ENCODE data around the gene DPP3. TPM values are rescaled to one million over a fixed set of nuclear protein-coding genes. Genes with fewer than 3 reads are reported as not detected.

DPP3 gene
- total RNA-seq, 1 experiment from 2014 or later = 86.7 TPM

GRCh38 chr11:66491315-66491935, 11.2 kb downstream of the DPP3 start:
- TF ChIP-seq, protein P1, sequence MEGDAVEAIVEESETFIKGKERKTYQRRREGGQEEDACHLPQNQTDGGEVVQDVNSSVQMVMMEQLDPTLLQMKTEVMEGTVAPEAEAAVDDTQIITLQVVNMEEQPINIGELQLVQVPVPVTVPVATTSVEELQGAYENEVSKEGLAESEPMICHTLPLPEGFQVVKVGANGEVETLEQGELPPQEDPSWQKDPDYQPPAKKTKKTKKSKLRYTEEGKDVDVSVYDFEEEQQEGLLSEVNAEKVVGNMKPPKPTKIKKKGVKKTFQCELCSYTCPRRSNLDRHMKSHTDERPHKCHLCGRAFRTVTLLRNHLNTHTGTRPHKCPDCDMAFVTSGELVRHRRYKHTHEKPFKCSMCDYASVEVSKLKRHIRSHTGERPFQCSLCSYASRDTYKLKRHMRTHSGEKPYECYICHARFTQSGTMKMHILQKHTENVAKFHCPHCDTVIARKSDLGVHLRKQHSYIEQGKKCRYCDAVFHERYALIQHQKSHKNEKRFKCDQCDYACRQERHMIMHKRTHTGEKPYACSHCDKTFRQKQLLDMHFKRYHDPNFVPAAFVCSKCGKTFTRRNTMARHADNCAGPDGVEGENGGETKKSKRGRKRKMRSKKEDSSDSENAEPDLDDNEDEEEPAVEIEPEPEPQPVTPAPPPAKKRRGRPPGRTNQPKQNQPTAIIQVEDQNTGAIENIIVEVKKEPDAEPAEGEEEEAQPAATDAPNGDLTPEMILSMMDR (IDR thresholded peaks at IDR 0.05) = peak; percentile 75
- TF ChIP-seq NR2C2 (CRISPR knock-in tag; IDR thresholded peaks at IDR 0.05) (no peak), PRDM15 (CRISPR knock-in tag; IDR thresholded peaks at IDR 0.05) (0 out of 2 replicates have a peak, but pooled peaks have one; percentile 23)
- ChIA-PET POLR2A (interaction anchor here (0.7 to 1.1 kb wide), 3 partner anchors 11 to 351 kb away, joined by 5 to 9 read pairs (median 5); partner anchors contain the start of genes DPP3 and RBM4), CTCF (interaction anchor here (0.5 to 3.6 kb wide), 49 partner anchors 11 to 361 kb away, joined by 3 to 47 read pairs (median 4); partner anchors contain the start of genes ACTN3, BBS1, CCDC87 and CCS)
- Mint-ChIP-seq H3K27me3 (ENCODE audit: low read depth) (no peaks in the 10 kb centered on the region), H3K9me3 (no peaks in the 10 kb centered on the region), H3K27ac (0 out of 2 replicates have a peak overlapping the region, but pooled peaks have one; percentile 15), H3K36me3 (peaks cover 17% of the 10 kb centered on the region), H3K4me3 (no peak overlapping the region), H3K4me1 (peaks cover 6% of the 10 kb centered on the region)
- DNase-seq (ENCODE audit: low spot score) = peak; percentile 74
- peak; percentile 96 for ATAC-seq

DNA sequence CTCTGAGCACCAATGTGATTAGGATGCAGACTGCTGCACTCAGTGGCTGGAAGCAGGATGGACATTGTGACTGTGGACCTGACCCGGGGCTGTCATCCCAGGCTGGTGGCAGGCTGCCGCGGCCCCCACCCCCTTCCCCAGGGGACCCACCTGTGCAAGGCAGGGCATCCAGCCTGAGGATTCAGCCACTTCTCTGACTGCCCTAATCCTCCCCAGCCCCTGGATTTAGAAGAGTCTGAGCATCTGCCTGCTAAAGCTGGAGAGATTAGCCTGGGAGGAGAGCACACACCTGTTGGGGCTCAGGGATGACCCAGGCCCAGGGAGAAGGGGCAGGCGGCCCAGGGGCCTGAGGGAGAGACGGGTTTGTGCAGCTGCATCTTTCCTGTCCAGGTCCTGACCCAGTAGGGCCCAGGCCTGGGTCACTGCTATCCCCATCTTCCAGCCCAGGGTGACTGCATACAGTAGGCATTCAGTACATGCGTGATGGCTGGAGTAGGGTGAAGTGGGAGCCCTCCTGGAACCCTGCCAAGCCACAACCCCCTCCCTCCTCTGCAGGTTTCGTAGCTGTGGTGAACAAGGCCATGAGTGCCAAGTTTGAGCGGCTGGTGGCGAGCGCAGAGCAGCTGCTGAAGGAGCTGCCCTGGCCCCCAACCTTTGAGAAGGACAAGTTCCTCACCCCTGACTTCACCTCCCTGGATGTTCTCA, 12.1 kb downstream of the DPP3 start:
- Mint-ChIP-seq H3K27ac (peak overlapping the region; percentile 41; the same call in 1 of the 2 replicates), H3K27me3 (ENCODE audit: low read depth) (no peaks in the 10 kb centered on the region), H3K9me3 (no peaks in the 10 kb centered on the region), H3K4me3 (no peak overlapping the region), H3K36me3 (peaks cover 22% of the 10 kb centered on the region), H3K4me1 (peaks cover 6% of the 10 kb centered on the region)
- DNase-seq (ENCODE audit: low spot score) (no peak), ATAC-seq (no peak)
- CTCF ChIA-PET = interaction anchor here (0.6 to 3.6 kb wide), 30 partner anchors 8 to 364 kb away, joined by 3 to 47 read pairs (median 6); partner anchors contain the start of genes ACTN3, BBS1, DPP3 and MRPL11
- POLR2A ChIA-PET = no interaction called here
- no peak for TF ChIP-seq FOXJ3 (CRISPR knock-in tag; IDR thresholded peaks at IDR 0.05; ENCODE audit: borderline replicate concordance)
- TF ChIP-seq EMX1 (CRISPR knock-in tag; IDR thresholded peaks at IDR 0.05) = no peak
- no peak for TF ChIP-seq ZNF219 (CRISPR knock-in tag; IDR thresholded peaks at IDR 0.05; ENCODE audit: borderline replicate concordance)
- no peak for TF ChIP-seq CREM (CRISPR knock-in tag; IDR thresholded peaks at IDR 0.05)
- TF ChIP-seq FOXK1 (CRISPR knock-in tag; IDR thresholded peaks at IDR 0.05) = no peak

DNA sequence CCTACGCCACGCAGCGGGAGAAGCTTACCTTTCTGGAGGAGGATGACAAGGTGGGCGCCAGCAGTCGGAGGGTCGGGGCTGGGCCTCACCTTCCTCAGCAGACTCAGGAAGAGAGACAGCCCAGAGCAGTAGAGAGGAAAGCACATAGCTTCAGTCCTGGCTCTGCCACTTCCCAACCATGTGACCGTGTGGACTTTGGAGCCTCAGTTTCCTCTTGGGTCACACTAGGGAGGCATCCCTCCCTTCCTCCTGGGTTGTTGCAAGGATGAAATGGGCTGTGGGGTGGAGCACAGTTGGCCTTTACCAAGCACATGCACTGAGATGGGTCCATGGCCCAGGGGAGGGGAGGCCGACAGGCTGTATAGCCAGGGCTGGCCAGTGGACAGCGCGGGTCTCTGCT, 12.9 kb downstream of the DPP3 start:
- H3K4me1 Mint-ChIP-seq = peaks cover 6% of the 10 kb centered on the region
- H3K9me3 Mint-ChIP-seq = no peaks in the 10 kb centered on the region
- H3K4me3 Mint-ChIP-seq = no peak overlapping the region
- TF ChIP-seq JUN (CRISPR knock-in tag; IDR thresholded peaks at IDR 0.05) = no peak
- TF ChIP-seq, protein P2, sequence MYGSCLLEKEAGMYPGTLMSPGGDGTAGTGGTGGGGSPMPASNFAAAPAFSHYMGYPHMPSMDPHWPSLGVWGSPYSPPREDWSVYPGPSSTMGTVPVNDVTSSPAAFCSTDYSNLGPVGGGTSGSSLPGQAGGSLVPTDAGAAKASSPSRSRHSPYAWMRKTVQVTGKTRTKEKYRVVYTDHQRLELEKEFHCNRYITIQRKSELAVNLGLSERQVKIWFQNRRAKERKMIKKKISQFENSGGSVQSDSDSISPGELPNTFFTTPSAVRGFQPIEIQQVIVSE (CRISPR knock-in tag; IDR thresholded peaks at IDR 0.05; ENCODE audit: borderline replicate concordance) = no peak
- TF ChIP-seq NFYB (CRISPR knock-in tag; conservative IDR thresholded peaks at IDR 0.05; ENCODE audit: low read depth) = no peak
- TF ChIP-seq ZNF532 (CRISPR knock-in tag; IDR thresholded peaks at IDR 0.05; ENCODE audit: borderline replicate concordance) = no peak
- no peak for DNase-seq (ENCODE audit: low spot score)
- H3K27ac Mint-ChIP-seq = peak overlapping the region; percentile 41
- ChIA-PET CTCF (interaction anchor here (0.6 to 3.6 kb wide), 6 partner anchors 9 to 573 kb away, joined by 3 to 47 read pairs (median 3); partner anchors contain the start of genes DPP3 and RBM4B), POLR2A (interaction anchor here (0.5 kb wide), 1 partner anchor 27 kb away, joined by 4 read pairs; the partner anchor contains the start of gene PELI3)
- no peak for ATAC-seq
- H3K36me3 Mint-ChIP-seq = peaks cover 25% of the 10 kb centered on the region
- H3K27me3 Mint-ChIP-seq (ENCODE audit: low read depth) = no peaks in the 10 kb centered on the region

Measured in WTC11 (cell line).